Measurements from ENCODE around the gene ECPAS. TPM values are rescaled to one million over a fixed set of nuclear protein-coding genes. Genes with fewer than 3 reads are reported as not detected.
"Not testable (repeated sequence)": the region's sequence is repeated elsewhere in the genome, so short reads cannot be mapped to it uniquely, and the experiment has no call there.

Gene ECPAS
- polyA plus RNA-seq, 1 donor from 2014 or later, result 42.6 TPM

DNA sequence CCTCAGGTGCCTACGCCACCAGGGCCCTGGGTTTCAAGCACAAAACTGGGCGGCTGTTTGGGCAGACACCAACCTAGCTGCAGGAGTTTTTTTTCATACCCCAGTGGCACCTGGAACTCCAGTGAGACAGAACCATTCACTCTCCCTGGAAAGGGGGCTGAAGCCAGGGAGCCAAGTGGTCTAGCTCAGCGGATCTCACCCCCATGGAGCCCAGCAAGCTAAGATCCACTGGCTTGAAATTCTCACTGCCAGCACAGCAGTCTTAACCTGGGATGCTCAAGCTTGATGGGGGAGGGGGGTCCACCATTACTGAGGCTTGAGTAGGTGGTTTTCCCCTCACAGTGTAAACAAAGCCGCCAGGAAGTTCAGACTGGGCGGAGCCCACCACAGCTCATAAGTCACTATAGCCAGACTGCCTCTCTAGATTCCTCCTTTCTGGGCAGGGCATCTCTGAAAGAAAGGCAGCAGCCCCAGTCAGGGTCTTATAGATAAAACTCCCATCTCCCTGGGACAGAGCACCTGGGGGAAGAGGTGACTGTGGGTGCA, 149.8 kb downstream of the ECPAS start:
- not testable (repeated sequence) for H3K79me2 ChIP-seq (replicated peaks; ENCODE audit: insufficient read depth, low read length); H4K20me1 ChIP-seq (ENCODE audit: insufficient read depth); H3K9ac ChIP-seq (ENCODE audit: low read length); H3K4me3 ChIP-seq (ENCODE audit: low read length); H3K27me3 ChIP-seq (ENCODE audit: insufficient read depth, low read depth, low read length); H3K9me3 ChIP-seq (ENCODE audit: low read length); H3F3A ChIP-seq (ENCODE audit: insufficient read depth, low read length, poor library complexity, severe bottlenecking); H3K4me2 ChIP-seq (ENCODE audit: low read length); H2AFZ ChIP-seq (ENCODE audit: low read depth, low read length); H3K36me3 ChIP-seq (ENCODE audit: insufficient read depth, low read length); H3K27ac ChIP-seq (ENCODE audit: low read length); H3K9me2 ChIP-seq (ENCODE audit: insufficient read depth, low read length)

DNA sequence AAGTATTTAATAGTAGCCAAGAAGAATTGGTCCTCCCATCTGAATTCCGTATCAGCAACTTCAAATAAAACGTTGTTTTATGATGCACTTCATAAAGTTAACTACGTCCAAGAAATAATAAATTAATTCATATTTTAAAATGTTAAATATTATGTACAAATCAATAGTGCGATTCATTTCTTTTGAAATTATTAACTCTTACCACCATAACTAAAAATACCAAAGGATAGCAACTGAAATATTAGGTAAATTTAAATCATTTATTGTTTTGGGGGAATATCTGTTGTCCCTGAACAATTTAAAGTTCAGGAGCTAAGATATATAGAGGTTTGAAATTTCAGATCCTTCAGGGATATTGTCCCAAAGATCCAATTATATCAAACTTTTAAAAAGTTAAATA, 154.1 kb downstream of the ECPAS start, which contains the start of gene OR2K2:
Gene OR2K2, minus strand, starts transcription at position 101 of the 400 bp plus-strand sequence. CDS start 1,791 bp downstream, outside the sequence.
- no peaks in the 10 kb centered on the region for H3K9me2 ChIP-seq (ENCODE audit: insufficient read depth, low read length)
- no peak within 1 kb of the TSS for H3K9ac ChIP-seq (ENCODE audit: low read length)
- H3K27me3 ChIP-seq (ENCODE audit: insufficient read depth, low read depth, low read length), result no peaks in the 10 kb centered on the region
- TF ChIP-seq MXI1 (conservative IDR thresholded peaks at IDR 0.05; ENCODE audit: poor library complexity, severe bottlenecking) (no peak), SMC3 (conservative IDR thresholded peaks at IDR 0.05; ENCODE audit: poor library complexity) (no peak), EP300 (conservative IDR thresholded peaks at IDR 0.05; ENCODE audit: poor library complexity, severe bottlenecking) (no peak), TAF1 (IDR thresholded peaks at IDR 0.05; ENCODE audit: low read depth) (no peak), POLR2AphosphoS5 (IDR thresholded peaks at IDR 0.05) (no peak), EZH2 (IDR thresholded peaks at IDR 0.05; ENCODE audit: borderline replicate concordance, insufficient read depth, low read length, poor library complexity, severe bottlenecking) (no peak), RAD21 (conservative IDR thresholded peaks at IDR 0.05) (no peak)
- TF ChIP-seq, protein P1, sequence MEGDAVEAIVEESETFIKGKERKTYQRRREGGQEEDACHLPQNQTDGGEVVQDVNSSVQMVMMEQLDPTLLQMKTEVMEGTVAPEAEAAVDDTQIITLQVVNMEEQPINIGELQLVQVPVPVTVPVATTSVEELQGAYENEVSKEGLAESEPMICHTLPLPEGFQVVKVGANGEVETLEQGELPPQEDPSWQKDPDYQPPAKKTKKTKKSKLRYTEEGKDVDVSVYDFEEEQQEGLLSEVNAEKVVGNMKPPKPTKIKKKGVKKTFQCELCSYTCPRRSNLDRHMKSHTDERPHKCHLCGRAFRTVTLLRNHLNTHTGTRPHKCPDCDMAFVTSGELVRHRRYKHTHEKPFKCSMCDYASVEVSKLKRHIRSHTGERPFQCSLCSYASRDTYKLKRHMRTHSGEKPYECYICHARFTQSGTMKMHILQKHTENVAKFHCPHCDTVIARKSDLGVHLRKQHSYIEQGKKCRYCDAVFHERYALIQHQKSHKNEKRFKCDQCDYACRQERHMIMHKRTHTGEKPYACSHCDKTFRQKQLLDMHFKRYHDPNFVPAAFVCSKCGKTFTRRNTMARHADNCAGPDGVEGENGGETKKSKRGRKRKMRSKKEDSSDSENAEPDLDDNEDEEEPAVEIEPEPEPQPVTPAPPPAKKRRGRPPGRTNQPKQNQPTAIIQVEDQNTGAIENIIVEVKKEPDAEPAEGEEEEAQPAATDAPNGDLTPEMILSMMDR (IDR thresholded peaks at IDR 0.05; ENCODE audit: poor library complexity, severe bottlenecking), result no peak
- TF ChIP-seq, protein P2, sequence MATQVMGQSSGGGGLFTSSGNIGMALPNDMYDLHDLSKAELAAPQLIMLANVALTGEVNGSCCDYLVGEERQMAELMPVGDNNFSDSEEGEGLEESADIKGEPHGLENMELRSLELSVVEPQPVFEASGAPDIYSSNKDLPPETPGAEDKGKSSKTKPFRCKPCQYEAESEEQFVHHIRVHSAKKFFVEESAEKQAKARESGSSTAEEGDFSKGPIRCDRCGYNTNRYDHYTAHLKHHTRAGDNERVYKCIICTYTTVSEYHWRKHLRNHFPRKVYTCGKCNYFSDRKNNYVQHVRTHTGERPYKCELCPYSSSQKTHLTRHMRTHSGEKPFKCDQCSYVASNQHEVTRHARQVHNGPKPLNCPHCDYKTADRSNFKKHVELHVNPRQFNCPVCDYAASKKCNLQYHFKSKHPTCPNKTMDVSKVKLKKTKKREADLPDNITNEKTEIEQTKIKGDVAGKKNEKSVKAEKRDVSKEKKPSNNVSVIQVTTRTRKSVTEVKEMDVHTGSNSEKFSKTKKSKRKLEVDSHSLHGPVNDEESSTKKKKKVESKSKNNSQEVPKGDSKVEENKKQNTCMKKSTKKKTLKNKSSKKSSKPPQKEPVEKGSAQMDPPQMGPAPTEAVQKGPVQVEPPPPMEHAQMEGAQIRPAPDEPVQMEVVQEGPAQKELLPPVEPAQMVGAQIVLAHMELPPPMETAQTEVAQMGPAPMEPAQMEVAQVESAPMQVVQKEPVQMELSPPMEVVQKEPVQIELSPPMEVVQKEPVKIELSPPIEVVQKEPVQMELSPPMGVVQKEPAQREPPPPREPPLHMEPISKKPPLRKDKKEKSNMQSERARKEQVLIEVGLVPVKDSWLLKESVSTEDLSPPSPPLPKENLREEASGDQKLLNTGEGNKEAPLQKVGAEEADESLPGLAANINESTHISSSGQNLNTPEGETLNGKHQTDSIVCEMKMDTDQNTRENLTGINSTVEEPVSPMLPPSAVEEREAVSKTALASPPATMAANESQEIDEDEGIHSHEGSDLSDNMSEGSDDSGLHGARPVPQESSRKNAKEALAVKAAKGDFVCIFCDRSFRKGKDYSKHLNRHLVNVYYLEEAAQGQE (IDR thresholded peaks at IDR 0.05; ENCODE audit: borderline replicate concordance), result no peak
- no peaks in the 10 kb centered on the region for H3K9me3 ChIP-seq (ENCODE audit: low read length)
- H4K20me1 ChIP-seq (ENCODE audit: insufficient read depth), result no peaks in the 10 kb centered on the region
- H3K27ac ChIP-seq (ENCODE audit: low read length), result no peak within 1 kb of the TSS
- no peak within 1 kb of the TSS for H3K4me3 ChIP-seq (ENCODE audit: low read length)
- H2AFZ ChIP-seq (ENCODE audit: low read depth, low read length), result no peak within 1 kb of the TSS
- H3K79me2 ChIP-seq (replicated peaks; ENCODE audit: insufficient read depth, low read length), result no peaks in the 10 kb centered on the region
- no peak within 1 kb of the TSS for H3K4me2 ChIP-seq (ENCODE audit: low read length)
- no peaks in the 10 kb centered on the region for H3F3A ChIP-seq (ENCODE audit: insufficient read depth, low read length, poor library complexity, severe bottlenecking)
- H3K36me3 ChIP-seq (ENCODE audit: insufficient read depth, low read length), result no peaks in the 10 kb centered on the region

DNA sequence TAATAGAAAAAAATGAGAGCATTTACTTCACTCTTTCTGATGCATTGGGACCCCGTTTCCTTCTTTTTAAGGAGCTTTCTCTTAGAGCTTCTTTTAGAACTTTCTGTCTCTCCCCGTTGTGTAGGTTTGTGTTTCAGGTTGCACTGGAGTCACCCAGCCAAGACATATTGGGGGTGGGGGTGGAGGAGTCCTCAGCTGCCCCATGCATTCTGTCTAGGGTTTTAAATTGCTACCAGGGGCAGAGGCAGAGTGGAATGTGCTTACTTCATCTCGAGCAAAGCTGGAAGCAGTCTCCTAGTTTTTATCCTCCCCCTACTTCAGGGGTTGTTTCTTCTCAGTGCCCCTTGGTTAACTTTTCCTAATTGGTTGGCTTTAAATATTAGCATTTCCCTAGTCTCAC, 163.6 kb downstream of the ECPAS start:
- no peak overlapping the region for H3K9ac ChIP-seq (ENCODE audit: low read length)
- TF ChIP-seq RAD21 (conservative IDR thresholded peaks at IDR 0.05), result no peak
- no peak for TF ChIP-seq TAF1 (IDR thresholded peaks at IDR 0.05; ENCODE audit: low read depth)
- no peak for TF ChIP-seq SMC3 (conservative IDR thresholded peaks at IDR 0.05; ENCODE audit: poor library complexity)
- TF ChIP-seq, protein P2 (IDR thresholded peaks at IDR 0.05; ENCODE audit: borderline replicate concordance), result no peak
- no peak for TF ChIP-seq EZH2 (IDR thresholded peaks at IDR 0.05; ENCODE audit: borderline replicate concordance, insufficient read depth, low read length, poor library complexity, severe bottlenecking)
- no peaks in the 10 kb centered on the region for H3K9me2 ChIP-seq (ENCODE audit: insufficient read depth, low read length)
- no peaks in the 10 kb centered on the region for H3K36me3 ChIP-seq (ENCODE audit: insufficient read depth, low read length)
- H3K27ac ChIP-seq (ENCODE audit: low read length), result no peak overlapping the region
- no peaks in the 10 kb centered on the region for H3F3A ChIP-seq (ENCODE audit: insufficient read depth, low read length, poor library complexity, severe bottlenecking)
- no peaks in the 10 kb centered on the region for H3K9me3 ChIP-seq (ENCODE audit: low read length)
- no peak overlapping the region for H2AFZ ChIP-seq (ENCODE audit: low read depth, low read length)
- no peak overlapping the region for H3K4me2 ChIP-seq (ENCODE audit: low read length)
- no peaks in the 10 kb centered on the region for H4K20me1 ChIP-seq (ENCODE audit: insufficient read depth)
- no peaks in the 10 kb centered on the region for H3K79me2 ChIP-seq (replicated peaks; ENCODE audit: insufficient read depth, low read length)
- no peaks in the 10 kb centered on the region for H3K27me3 ChIP-seq (ENCODE audit: insufficient read depth, low read depth, low read length)
- H3K4me3 ChIP-seq (ENCODE audit: low read length), result no peak overlapping the region
